Keratinocyte (primary cell): Measurements from ENCODE around the gene POU6F2. TPM values are rescaled to one million over a fixed set of nuclear protein-coding genes. Genes with fewer than 3 reads are reported as not detected.

Experiments used
- DNase-seq: peaks from one replicate; pipeline ENCODE4 v3.0.0-alpha.2; 2011; ENCODE audit warnings: low read depth, missing footprints, low spot score
- FAIRE-seq: peaks from 2 replicates; lab custom pipeline; 2011; peaks lifted over from hg19 to GRCh38; lab: Jason Lieb, UNC
- H2AFZ ChIP-seq: 2 replicates; pipeline ENCODE4 v1.6.0; 2012; ENCODE audit warnings: low read length, control low read depth, inconsistent platforms; ENCODE audit not compliant: control insufficient read depth
- H3K27ac ChIP-seq: 2 replicates; pipeline ENCODE4 v1.5.1; 2011; ENCODE audit warnings: low read length; ENCODE audit not compliant: control insufficient read depth, insufficient read depth
- H3K27me3 ChIP-seq: 3 replicates; pipeline ENCODE4 v1.6.0; 2011; ENCODE audit warnings: low read length; ENCODE audit not compliant: control insufficient read depth, insufficient read depth; ENCODE audit errors: extremely low read depth
- H3K36me3 ChIP-seq, 2 experiments: 2 replicates in 1 of 2; 3 replicates in 1 of 2; pipeline ENCODE4 v1.5.1; 2011; ENCODE audit warnings: low read length in 2 of 2, mild to moderate bottlenecking in 1 of 2; ENCODE audit not compliant: control insufficient read depth in 2 of 2, insufficient read depth in 2 of 2; ENCODE audit errors: extremely low read depth in 1 of 2
- H3K4me1 ChIP-seq: 3 replicates; pipeline ENCODE4 v1.5.1; 2011; ENCODE audit warnings: low read length; ENCODE audit not compliant: control insufficient read depth, insufficient read depth; ENCODE audit errors: extremely low read depth
- H3K4me2 ChIP-seq: 3 replicates; pipeline ENCODE4 v1.6.0; 2011; ENCODE audit warnings: low read depth, low read length; ENCODE audit not compliant: control insufficient read depth, insufficient read depth; ENCODE audit errors: extremely low read depth
- H3K4me3 ChIP-seq, 3 experiments: fragments of 200-600 bp in 1 of 3; sonication (generic) in 1 of 3; 2 replicates in 2 of 3; 3 replicates in 1 of 3; pipeline ENCODE4 v1.5.1; 2011 to 2016; ENCODE audit warnings: low read length in 3 of 3, mild to moderate bottlenecking in 3 of 3, control low read depth in 2 of 3, inconsistent platforms in 1 of 3, low read depth in 1 of 3, mixed read lengths in 1 of 3, mixed run types in 1 of 3, moderate library complexity in 1 of 3; ENCODE audit not compliant: control insufficient read depth in 2 of 3, insufficient read depth in 2 of 3; ENCODE audit errors: extremely low read depth in 1 of 3
- H3K79me2 ChIP-seq: 2 replicates; pipeline ENCODE4 v1.6.0; 2012; ENCODE audit warnings: low read length; ENCODE audit not compliant: control insufficient read depth, insufficient read depth
- H3K9ac ChIP-seq: 3 replicates; pipeline ENCODE4 v1.6.0; 2011; ENCODE audit warnings: low read length; ENCODE audit not compliant: control insufficient read depth, insufficient read depth; ENCODE audit errors: extremely low read depth
- H3K9me1 ChIP-seq: 3 replicates; pipeline ENCODE4 v1.6.0; 2011; ENCODE audit warnings: low read length; ENCODE audit not compliant: control insufficient read depth, insufficient read depth; ENCODE audit errors: extremely low read depth
- H3K9me3 ChIP-seq: 2 replicates; pipeline ENCODE4 v1.5.1; 2012; ENCODE audit warnings: low read depth, low read length; ENCODE audit not compliant: control insufficient read depth
- H4K20me1 ChIP-seq: 3 replicates; pipeline ENCODE4 v1.6.0; 2011; ENCODE audit warnings: low read length; ENCODE audit not compliant: control insufficient read depth, insufficient read depth; ENCODE audit errors: extremely low read depth
- EZH2 ChIP-seq: IDR thresholded peaks from one replicate; pipeline ENCODE4 v1.6.1; 2012; ENCODE audit warnings: inconsistent platforms, mild to moderate bottlenecking, low read length, moderate library complexity
- dilution Hi-C: fragments of 300-500 bp; cut with MboI; formaldehyde crosslinking; loops from one replicate; pipeline ENCODE4 v1.7.0; 2020; ENCODE audit warnings: low sequenced_read_pairs; ENCODE audit not compliant: extremely low pct_ligation_motif_present
- polyA plus RNA-seq, 5 experiments: library from polyadenylated mRNA; depleted of rRNA in 3 of 5; stranded (reverse) in 3 of 5; stranded (forward) in 1 of 5; unstranded in 1 of 5; fragments of >200 nt; gene quantifications; 1 replicate in 1 of 5; 2 replicates in 3 of 5; 3 replicates in 1 of 5; pipeline versions ENCODE4 v1.2.1 to v1.2.3, GENCODE V29; 2011 to 2012; ENCODE audit warnings: missing spikeins in 2 of 5, low read depth in 1 of 5, low replicate concordance in 1 of 5
- TF ChIP-seq, protein P1 (sequence below), 3 experiments: IDR thresholded peaks in 1 of 3; conservative IDR thresholded peaks in 1 of 3; optimal IDR thresholded peaks in 1 of 3; 2 replicates in 2 of 3; 3 replicates in 1 of 3; pipeline versions ENCODE3 to v1.5.1; 2011; ENCODE audit warnings: low read length in 3 of 3, mild to moderate bottlenecking in 3 of 3, moderate library complexity in 2 of 3, control low read depth in 1 of 3, inconsistent platforms in 1 of 3; ENCODE audit not compliant: insufficient read depth in 2 of 3; ENCODE audit errors: extremely low read depth in 1 of 3

POU6F2 gene
- polyA plus RNA-seq, 1 donor (not counting 4 experiments of a cell fraction or from before 2014, with no cell fraction given): not detected

DNA sequence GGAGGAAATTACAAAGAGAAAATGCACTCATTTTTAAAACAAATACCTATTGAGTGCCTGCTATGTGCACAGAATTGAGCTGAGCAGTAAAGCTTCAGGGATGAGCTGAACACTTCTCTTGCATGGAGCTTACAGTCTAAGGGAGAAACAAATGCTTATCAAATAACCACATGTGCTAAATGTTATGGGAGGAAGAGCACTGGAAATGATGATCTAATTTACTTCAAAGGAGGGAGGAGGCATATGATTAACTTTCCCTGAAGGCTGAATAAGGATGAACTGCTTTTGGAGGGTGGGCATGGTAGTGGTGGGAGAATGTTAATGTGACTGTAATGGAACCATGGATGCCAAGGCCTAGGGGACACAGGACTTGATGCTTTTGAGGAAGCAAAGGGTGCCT, 168.2 kb downstream of the POU6F2 start:
- Histone ChIP-seq H3K4me3 (no peak overlapping the region), H4K20me1 (no peaks in the 10 kb centered on the region), H3K79me2 (no peaks in the 10 kb centered on the region), H3K9me1 (no peaks in the 10 kb centered on the region), H3K4me2 (no peak overlapping the region), H3K9ac (no peak overlapping the region), H3K27me3 (no peaks in the 10 kb centered on the region), H3K27ac (no peak overlapping the region), H3K9me3 (no peaks in the 10 kb centered on the region), H3K36me3 (no peaks in the 10 kb centered on the region), H2AFZ (no peak overlapping the region), H3K4me1 (no peaks in the 10 kb centered on the region)
- TF ChIP-seq EZH2: no peak
- TF ChIP-seq, protein P1, sequence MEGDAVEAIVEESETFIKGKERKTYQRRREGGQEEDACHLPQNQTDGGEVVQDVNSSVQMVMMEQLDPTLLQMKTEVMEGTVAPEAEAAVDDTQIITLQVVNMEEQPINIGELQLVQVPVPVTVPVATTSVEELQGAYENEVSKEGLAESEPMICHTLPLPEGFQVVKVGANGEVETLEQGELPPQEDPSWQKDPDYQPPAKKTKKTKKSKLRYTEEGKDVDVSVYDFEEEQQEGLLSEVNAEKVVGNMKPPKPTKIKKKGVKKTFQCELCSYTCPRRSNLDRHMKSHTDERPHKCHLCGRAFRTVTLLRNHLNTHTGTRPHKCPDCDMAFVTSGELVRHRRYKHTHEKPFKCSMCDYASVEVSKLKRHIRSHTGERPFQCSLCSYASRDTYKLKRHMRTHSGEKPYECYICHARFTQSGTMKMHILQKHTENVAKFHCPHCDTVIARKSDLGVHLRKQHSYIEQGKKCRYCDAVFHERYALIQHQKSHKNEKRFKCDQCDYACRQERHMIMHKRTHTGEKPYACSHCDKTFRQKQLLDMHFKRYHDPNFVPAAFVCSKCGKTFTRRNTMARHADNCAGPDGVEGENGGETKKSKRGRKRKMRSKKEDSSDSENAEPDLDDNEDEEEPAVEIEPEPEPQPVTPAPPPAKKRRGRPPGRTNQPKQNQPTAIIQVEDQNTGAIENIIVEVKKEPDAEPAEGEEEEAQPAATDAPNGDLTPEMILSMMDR (optimal IDR thresholded peaks at IDR 0.05 in 1 of 3, IDR thresholded peaks at IDR 0.05 in 1 of 3, conservative IDR thresholded peaks at IDR 0.05 in 1 of 3; ENCODE audit: extremely low read depth in 1 of 3, insufficient read depth in 2 of 3, low read length in 3 of 3): no peak
- FAIRE-seq: no peak
- no peak for DNase-seq
- dilution Hi-C loops: no loop called here

DNA sequence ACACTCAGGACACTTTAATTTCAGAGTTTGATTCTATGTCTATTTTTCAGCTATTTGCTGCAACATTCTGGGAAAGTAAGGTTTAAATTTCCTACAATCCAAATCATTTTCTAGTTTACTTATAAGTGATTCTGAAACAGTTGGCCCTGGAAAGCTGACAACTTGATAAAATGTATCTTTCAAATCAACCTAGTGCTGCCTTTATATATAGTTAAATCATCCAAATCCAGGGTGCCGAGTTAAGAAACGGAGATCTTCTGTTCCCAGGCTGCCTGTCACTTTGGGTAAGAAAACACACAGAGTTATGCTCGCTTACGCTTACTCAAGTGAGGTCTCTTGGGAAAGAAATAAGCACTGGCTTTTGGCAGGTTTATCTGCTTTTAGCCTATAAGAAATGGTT, 175.0 kb downstream of the POU6F2 start:
- Histone ChIP-seq H3K27me3 (no peaks in the 10 kb centered on the region), H4K20me1 (no peaks in the 10 kb centered on the region), H3K9me3 (no peaks in the 10 kb centered on the region), H3K4me1 (no peaks in the 10 kb centered on the region), H3K4me2 (no peak overlapping the region), H3K27ac (no peak overlapping the region), H3K9me1 (no peaks in the 10 kb centered on the region), H3K79me2 (no peaks in the 10 kb centered on the region), H3K4me3 (no peak overlapping the region), H3K36me3 (no peaks in the 10 kb centered on the region), H3K9ac (no peak overlapping the region), H2AFZ (no peak overlapping the region)
- no peak for DNase-seq
- FAIRE-seq: no peak
- dilution Hi-C loops: no loop called here
- TF ChIP-seq EZH2: no peak
- TF ChIP-seq, protein P1 (optimal IDR thresholded peaks at IDR 0.05 in 1 of 3, IDR thresholded peaks at IDR 0.05 in 1 of 3, conservative IDR thresholded peaks at IDR 0.05 in 1 of 3; ENCODE audit: extremely low read depth in 1 of 3, insufficient read depth in 2 of 3, low read length in 3 of 3): no peak
